Loucy (cell line): ENCODE data around the gene DIP2B.

ENCODE experiments used
- H2AFZ ChIP-seq: fragments of 200-600 bp; sonication (generic); 2 replicates; pipeline ENCODE4 v1.6.0; 2016; ENCODE audit warnings: antibody characterized with exemption, mild to moderate bottlenecking, low read length, moderate library complexity
- H3F3A ChIP-seq: fragments of 200-600 bp; 2 replicates; pipeline ENCODE4 v1.6.0; 2016; ENCODE audit warnings: antibody characterized with exemption, low read depth, mild to moderate bottlenecking
- H3K27me3 ChIP-seq: fragments of 200-600 bp; sonication (generic); 2 replicates; pipeline ENCODE4 v1.6.1; 2014; ENCODE audit warnings: low read length, mild to moderate bottlenecking; ENCODE audit not compliant: insufficient read depth, poor library complexity, severe bottlenecking
- H3K36me3 ChIP-seq: fragments of 200-600 bp; sonication (generic); 2 replicates; pipeline ENCODE4 v1.6.1; 2016; ENCODE audit warnings: low read length; ENCODE audit not compliant: insufficient read depth
- H3K4me1 ChIP-seq: fragments of 200-600 bp; sonication (generic); 2 replicates; pipeline ENCODE4 v1.5.1; 2014; ENCODE audit warnings: low read length, mild to moderate bottlenecking; ENCODE audit not compliant: insufficient read depth, poor library complexity, severe bottlenecking
- H3K4me2 ChIP-seq: fragments of 200-600 bp; sonication (generic); 2 replicates; pipeline ENCODE4 v1.6.0; 2014; ENCODE audit warnings: antibody characterized with exemption, low read length, low read depth, mild to moderate bottlenecking; ENCODE audit not compliant: poor library complexity, severe bottlenecking
- H3K4me3 ChIP-seq: fragments of 200-600 bp; sonication (generic); 2 replicates; pipeline ENCODE4 v1.5.1; 2014; ENCODE audit warnings: low read length, mild to moderate bottlenecking, mixed read lengths; ENCODE audit not compliant: poor library complexity, severe bottlenecking
- H3K79me2 ChIP-seq: fragments of 200-600 bp; sonication (generic); 2 replicates; pipeline ENCODE4 v1.6.1; 2014; ENCODE audit warnings: low read length; ENCODE audit not compliant: insufficient read depth
- H3K9ac ChIP-seq: fragments of 200-600 bp; sonication (generic); 2 replicates; pipeline ENCODE4 v1.6.0; 2014; ENCODE audit warnings: mild to moderate bottlenecking, low read depth, low read length, moderate library complexity; ENCODE audit not compliant: poor library complexity, severe bottlenecking
- H3K9me2 ChIP-seq: fragments of 200-600 bp; sonication (generic); replicated peaks from 2 replicates; pipeline ENCODE4 v1.6.1; 2016; ENCODE audit warnings: low read depth, low read length, mixed read lengths
- H3K9me3 ChIP-seq: fragments of 200-600 bp; sonication (generic); 2 replicates; pipeline ENCODE4 v1.6.1; 2014; ENCODE audit warnings: mild to moderate bottlenecking, antibody characterized with exemption, low read length, low read depth; ENCODE audit not compliant: insufficient read depth
- H4K20me1 ChIP-seq: fragments of 200-600 bp; sonication (generic); 2 replicates; pipeline ENCODE4 v1.6.0; 2014; ENCODE audit warnings: antibody characterized with exemption, low read length, mild to moderate bottlenecking; ENCODE audit not compliant: insufficient read depth, poor library complexity, severe bottlenecking
- CTCF ChIP-seq: fragments of 200-600 bp; sonication (generic); conservative IDR thresholded peaks from 2 replicates; pipeline ENCODE4 v1.5.1; 2014; ENCODE audit warnings: mild to moderate bottlenecking, antibody characterized with exemption, low read length
- EZH2phosphoT487 ChIP-seq: fragments of 200-600 bp; IDR thresholded peaks from 2 replicates; pipeline ENCODE4 v1.6.1; 2018; ENCODE audit warnings: antibody characterized with exemption, mild to moderate bottlenecking, moderate library complexity, borderline replicate concordance

DIP2B gene

DNA sequence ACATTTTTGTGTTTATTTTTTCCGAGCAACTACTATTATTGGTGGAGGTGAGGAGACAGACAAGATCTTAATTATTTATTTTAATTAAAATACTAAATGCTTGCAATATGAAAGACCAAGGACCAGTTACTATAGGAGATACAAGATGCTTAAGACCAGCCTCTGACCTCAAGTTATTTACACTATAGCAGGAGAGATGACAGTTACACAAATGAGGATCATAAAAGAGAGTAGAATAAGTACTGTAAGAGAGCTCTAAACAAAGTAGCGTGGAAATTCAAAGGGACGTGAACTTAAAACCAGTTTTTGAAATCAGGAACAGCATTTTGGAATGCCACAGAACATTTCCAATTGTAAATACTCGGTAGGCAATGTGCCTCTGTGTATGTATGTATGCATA, 131.1 kb downstream of the DIP2B start:
- Histone ChIP-seq H3K79me2 (peaks cover 30% of the 10 kb centered on the region), H3K9me3 (no peaks in the 10 kb centered on the region), H3K4me3 (no peak overlapping the region), H2AFZ (no peak overlapping the region), H3K36me3 (peaks cover 21% of the 10 kb centered on the region; the same call in 1 of the 2 replicates), H3K4me1 (peaks cover 42% of the 10 kb centered on the region), H3K9me2 (no peaks in the 10 kb centered on the region), H3K9ac (peak overlapping the region; percentile 18), H4K20me1 (no peaks in the 10 kb centered on the region), H3K27me3 (no peaks in the 10 kb centered on the region), H3F3A (0 out of 2 replicates have a peak, but pooled peaks cover 5% of the 10 kb centered on the region), H3K4me2 (no peak overlapping the region)
- TF ChIP-seq CTCF = no peak
- TF ChIP-seq EZH2phosphoT487 = no peak

DNA sequence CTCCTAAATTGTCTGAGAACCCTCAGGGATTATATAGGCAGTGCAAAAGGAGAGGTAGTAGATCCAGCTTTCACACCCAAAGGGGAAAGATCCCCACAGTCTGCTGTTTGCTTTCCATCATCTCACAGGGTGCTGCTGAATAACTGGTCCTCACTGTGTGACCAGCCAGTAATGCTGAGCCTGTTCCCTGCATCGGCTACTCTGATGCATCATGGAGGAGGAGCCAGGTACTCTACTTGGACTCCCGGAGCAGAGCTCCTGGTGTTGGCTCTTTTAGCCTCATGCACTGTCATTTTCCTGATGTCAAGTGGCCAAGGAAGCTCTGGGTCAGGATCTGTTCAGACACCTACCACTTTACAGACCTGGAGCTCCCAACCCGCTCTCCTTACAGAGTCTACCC, 131.7 kb downstream of the DIP2B start:
- H4K20me1 ChIP-seq = no peaks in the 10 kb centered on the region
- no peaks in the 10 kb centered on the region for H3K9me2 ChIP-seq
- H3K4me2 ChIP-seq = no peak overlapping the region
- no peaks in the 10 kb centered on the region for H3K9me3 ChIP-seq
- peaks cover 48% of the 10 kb centered on the region for H3K4me1 ChIP-seq
- H3K9ac ChIP-seq = peak overlapping the region; percentile 18
- peaks cover 30% of the 10 kb centered on the region for H3K79me2 ChIP-seq
- H2AFZ ChIP-seq = no peak overlapping the region
- H3K4me3 ChIP-seq = no peak overlapping the region
- peaks cover 15% of the 10 kb centered on the region; the same call in 1 of the 2 replicates for H3K36me3 ChIP-seq
- TF ChIP-seq EZH2phosphoT487 = no peak
- no peaks in the 10 kb centered on the region for H3K27me3 ChIP-seq
- H3F3A ChIP-seq = peaks cover 9% of the 10 kb centered on the region; the same call in 1 of the 2 replicates

DNA sequence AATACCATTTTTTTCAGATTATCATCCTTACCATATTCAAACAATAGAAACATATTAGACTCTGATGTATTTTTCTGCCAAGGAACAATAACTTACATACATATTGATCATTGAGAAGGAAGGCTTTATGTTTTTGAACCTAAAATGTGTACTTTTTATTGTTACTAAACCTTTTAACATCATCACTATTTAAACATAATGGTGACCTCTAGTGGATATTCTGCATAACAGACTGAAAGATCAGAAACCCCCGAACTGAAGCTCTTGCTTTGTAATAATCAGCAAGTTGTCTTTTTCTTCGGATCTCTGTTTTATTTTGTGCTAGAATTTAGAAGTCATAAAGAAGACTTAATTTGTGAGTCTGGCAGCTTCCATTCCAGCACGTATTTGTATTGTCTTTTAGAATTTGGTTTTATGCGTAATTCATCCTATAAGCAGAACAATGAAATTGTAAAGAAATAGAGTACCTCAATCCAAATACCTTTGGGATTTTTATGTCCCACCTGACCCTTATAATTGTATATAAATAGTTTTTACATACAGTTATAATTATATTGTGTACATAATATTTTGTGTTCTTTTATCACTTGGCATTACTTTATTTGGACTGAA, 133.2 kb downstream of the DIP2B start:
- no peaks in the 10 kb centered on the region for H4K20me1 ChIP-seq
- H3K9ac ChIP-seq = no peak overlapping the region
- H3F3A ChIP-seq = peaks cover 16% of the 10 kb centered on the region; the same call in 1 of the 2 replicates
- H3K79me2 ChIP-seq = peaks cover 30% of the 10 kb centered on the region
- no peaks in the 10 kb centered on the region for H3K9me3 ChIP-seq
- no peak overlapping the region for H3K4me3 ChIP-seq
- peaks cover 8% of the 10 kb centered on the region; the same call in 1 of the 2 replicates for H3K36me3 ChIP-seq
- no peaks in the 10 kb centered on the region for H3K27me3 ChIP-seq
- TF ChIP-seq CTCF = peak; percentile 85
- no peak for TF ChIP-seq EZH2phosphoT487
- no peaks in the 10 kb centered on the region for H3K9me2 ChIP-seq
- H2AFZ ChIP-seq = no peak overlapping the region
- peaks cover 57% of the 10 kb centered on the region for H3K4me1 ChIP-seq
- peak overlapping the region; percentile 20 for H3K4me2 ChIP-seq

- Histone ChIP-seq H3K4me2 (peak overlapping the region; percentile 68), H2AFZ (no peak overlapping the region), H3K36me3 (peaks cover 8% of the 10 kb centered on the region; the same call in 1 of the 2 replicates), H3K79me2 (peaks cover 30% of the 10 kb centered on the region), H4K20me1 (no peaks in the 10 kb centered on the region), H3K27me3 (no peaks in the 10 kb centered on the region), H3K9me3 (no peaks in the 10 kb centered on the region), H3K9me2 (no peaks in the 10 kb centered on the region), H3F3A (peaks cover 16% of the 10 kb centered on the region; the same call in 1 of the 2 replicates), H3K4me3 (no peak overlapping the region), H3K4me1 (peaks cover 59% of the 10 kb centered on the region), H3K9ac (no peak overlapping the region)
- TF ChIP-seq CTCF (no peak), EZH2phosphoT487 (no peak)
Measured at GRCh38 chr12:50638482-50638880, 133.7 kb downstream of the DIP2B start.
